SU-DHL-6 (cell line): ENCODE measurements around the gene ENTPD6.

ENCODE experiments used
- H2AFZ ChIP-seq: fragments of 200-600 bp; sonication (generic); 2 replicates; pipeline ENCODE4 v1.6.1; 2014; ENCODE audit warnings: low read depth, mild to moderate bottlenecking, moderate library complexity, mixed read lengths, antibody characterized with exemption, low read length; ENCODE audit not compliant: severe bottlenecking
- H3F3A ChIP-seq: fragments of 200-600 bp; shearing (Covaris generic); 2 replicates; pipeline ENCODE4 v1.6.0; 2016; ENCODE audit warnings: antibody characterized with exemption, mild to moderate bottlenecking; ENCODE audit not compliant: insufficient read depth
- H3K27ac ChIP-seq: fragments of 200-600 bp; sonication (generic); 2 replicates; pipeline ENCODE4 v1.5.1; 2016; ENCODE audit warnings: low read depth, mild to moderate bottlenecking, low read length, moderate library complexity, mixed read lengths
- H3K27me3 ChIP-seq: fragments of 200-600 bp; sonication (generic), shearing (Covaris generic); 2 replicates; pipeline ENCODE4 v1.6.0; 2014; ENCODE audit warnings: mild to moderate bottlenecking, low read length
- H3K36me3 ChIP-seq: fragments of 200-600 bp; sonication (generic); 2 replicates; pipeline ENCODE4 v1.6.1; 2014; ENCODE audit warnings: mild to moderate bottlenecking, low read length, mixed read lengths
- H3K4me2 ChIP-seq: fragments of 300-600, 200-600 bp; shearing (Covaris generic), sonication (generic); 2 replicates; pipeline ENCODE4 v1.6.0; 2014; ENCODE audit warnings: low read length, low read depth, mild to moderate bottlenecking; ENCODE audit not compliant: poor library complexity, severe bottlenecking
- H3K4me3 ChIP-seq: fragments of 200-600 bp; sonication (generic); 2 replicates; pipeline ENCODE4 v1.5.1; 2014; ENCODE audit warnings: antibody characterized with exemption, low read length, mild to moderate bottlenecking, mixed read lengths; ENCODE audit not compliant: insufficient read depth, poor library complexity, severe bottlenecking
- H3K79me2 ChIP-seq: fragments of 200-600 bp; sonication (generic); 2 replicates; pipeline ENCODE4 v1.6.1; 2014; ENCODE audit warnings: mild to moderate bottlenecking, low read length, moderate library complexity; ENCODE audit not compliant: insufficient read depth
- H3K9ac ChIP-seq: fragments of 200-600 bp; sonication (generic); 2 replicates; pipeline ENCODE4 v1.7.0; 2014; ENCODE audit warnings: mild to moderate bottlenecking, low read length
- H3K9me2 ChIP-seq: fragments of 200-600 bp; sonication (generic); replicated peaks from 2 replicates; pipeline ENCODE4 v1.6.1; 2014; ENCODE audit warnings: low read length; ENCODE audit not compliant: insufficient read depth
- H3K9me3 ChIP-seq: fragments of 200-600 bp; sonication (generic); 2 replicates; pipeline ENCODE4 v1.6.1; 2014; ENCODE audit warnings: low read length, mixed read lengths; ENCODE audit not compliant: insufficient read depth
- H4K20me1 ChIP-seq: fragments of 200-600 bp; sonication (generic); 2 replicates; pipeline ENCODE4 v1.6.1; 2014; ENCODE audit warnings: low read depth, mild to moderate bottlenecking, antibody characterized with exemption, low read length, moderate library complexity, mixed read lengths
- EZH2phosphoT487 ChIP-seq: fragments of 200-600 bp; sonication (generic), shearing (Covaris generic); conservative IDR thresholded peaks from 2 replicates; pipeline ENCODE4 v1.6.1; 2018; ENCODE audit warnings: mild to moderate bottlenecking, antibody characterized with exemption, low read length, moderate library complexity, mixed read lengths
- TF ChIP-seq, protein P1 (sequence below): fragments of 200-600 bp; sonication (generic); IDR thresholded peaks from one replicate; pipeline ENCODE4 v1.5.1; 2017; ENCODE audit warnings: antibody characterized with exemption, mild to moderate bottlenecking, low read length, moderate library complexity; ENCODE audit not compliant: insufficient read depth, poor library complexity, severe bottlenecking

The ENTPD6 gene

GRCh38 chr20:25213566-25214425 is 18.3 kb downstream of the ENTPD6 start:
- H4K20me1 ChIP-seq = no peaks in the 10 kb centered on the region
- no peaks in the 10 kb centered on the region for H3K36me3 ChIP-seq
- no peak overlapping the region for H2AFZ ChIP-seq
- TF ChIP-seq, protein P1, sequence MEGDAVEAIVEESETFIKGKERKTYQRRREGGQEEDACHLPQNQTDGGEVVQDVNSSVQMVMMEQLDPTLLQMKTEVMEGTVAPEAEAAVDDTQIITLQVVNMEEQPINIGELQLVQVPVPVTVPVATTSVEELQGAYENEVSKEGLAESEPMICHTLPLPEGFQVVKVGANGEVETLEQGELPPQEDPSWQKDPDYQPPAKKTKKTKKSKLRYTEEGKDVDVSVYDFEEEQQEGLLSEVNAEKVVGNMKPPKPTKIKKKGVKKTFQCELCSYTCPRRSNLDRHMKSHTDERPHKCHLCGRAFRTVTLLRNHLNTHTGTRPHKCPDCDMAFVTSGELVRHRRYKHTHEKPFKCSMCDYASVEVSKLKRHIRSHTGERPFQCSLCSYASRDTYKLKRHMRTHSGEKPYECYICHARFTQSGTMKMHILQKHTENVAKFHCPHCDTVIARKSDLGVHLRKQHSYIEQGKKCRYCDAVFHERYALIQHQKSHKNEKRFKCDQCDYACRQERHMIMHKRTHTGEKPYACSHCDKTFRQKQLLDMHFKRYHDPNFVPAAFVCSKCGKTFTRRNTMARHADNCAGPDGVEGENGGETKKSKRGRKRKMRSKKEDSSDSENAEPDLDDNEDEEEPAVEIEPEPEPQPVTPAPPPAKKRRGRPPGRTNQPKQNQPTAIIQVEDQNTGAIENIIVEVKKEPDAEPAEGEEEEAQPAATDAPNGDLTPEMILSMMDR = no peak
- no peak for TF ChIP-seq EZH2phosphoT487
- H3K9ac ChIP-seq = no peak overlapping the region
- no peaks in the 10 kb centered on the region for H3K27me3 ChIP-seq
- no peaks in the 10 kb centered on the region for H3K9me2 ChIP-seq
- H3F3A ChIP-seq = no peaks in the 10 kb centered on the region
- H3K4me2 ChIP-seq = no peak overlapping the region
- H3K9me3 ChIP-seq = no peaks in the 10 kb centered on the region
- no peak overlapping the region for H3K4me3 ChIP-seq
- H3K27ac ChIP-seq = no peak overlapping the region
- H3K79me2 ChIP-seq = no peaks in the 10 kb centered on the region

GRCh38 chr20:25214426-25214790 is 18.9 kb downstream of the ENTPD6 start:
- Histone ChIP-seq H3K4me2 (no peak overlapping the region), H3K27ac (no peak overlapping the region), H3K79me2 (no peaks in the 10 kb centered on the region), H3K36me3 (no peaks in the 10 kb centered on the region), H3F3A (no peaks in the 10 kb centered on the region), H2AFZ (no peak overlapping the region), H3K27me3 (no peaks in the 10 kb centered on the region), H3K9ac (no peak overlapping the region), H3K4me3 (no peak overlapping the region), H3K9me2 (no peaks in the 10 kb centered on the region), H4K20me1 (no peaks in the 10 kb centered on the region), H3K9me3 (no peaks in the 10 kb centered on the region)
- TF ChIP-seq, protein P1 = no peak
- no peak for TF ChIP-seq EZH2phosphoT487

- no peaks in the 10 kb centered on the region for H3K27me3 ChIP-seq
- no peaks in the 10 kb centered on the region for H3F3A ChIP-seq
- no peaks in the 10 kb centered on the region for H3K79me2 ChIP-seq
- H3K27ac ChIP-seq = no peak overlapping the region
- H4K20me1 ChIP-seq = no peaks in the 10 kb centered on the region
- no peaks in the 10 kb centered on the region for H3K36me3 ChIP-seq
- no peak overlapping the region for H3K4me2 ChIP-seq
- no peaks in the 10 kb centered on the region for H3K9me3 ChIP-seq
- no peaks in the 10 kb centered on the region for H3K9me2 ChIP-seq
- no peak overlapping the region for H3K4me3 ChIP-seq
- H2AFZ ChIP-seq = no peak overlapping the region
- TF ChIP-seq EZH2phosphoT487 = no peak
- TF ChIP-seq, protein P1 = no peak
- no peak overlapping the region for H3K9ac ChIP-seq
Observed at GRCh38 chr20:25214819-25215218, 19.3 kb downstream of the ENTPD6 start.
